ENCODE data around the gene EEIG1. TPM values are rescaled to one million over a fixed set of nuclear protein-coding genes. Genes with fewer than 3 reads are reported as not detected.

The EEIG1 gene
- total and polyA plus RNA-seq, 2 experiments from 2014 or later, result 11.2 to 22.4 TPM

GRCh38 chr9:127941961-127942215, 38.9 kb downstream of the EEIG1 start (continued):
- TF ChIP-seq, protein P1, sequence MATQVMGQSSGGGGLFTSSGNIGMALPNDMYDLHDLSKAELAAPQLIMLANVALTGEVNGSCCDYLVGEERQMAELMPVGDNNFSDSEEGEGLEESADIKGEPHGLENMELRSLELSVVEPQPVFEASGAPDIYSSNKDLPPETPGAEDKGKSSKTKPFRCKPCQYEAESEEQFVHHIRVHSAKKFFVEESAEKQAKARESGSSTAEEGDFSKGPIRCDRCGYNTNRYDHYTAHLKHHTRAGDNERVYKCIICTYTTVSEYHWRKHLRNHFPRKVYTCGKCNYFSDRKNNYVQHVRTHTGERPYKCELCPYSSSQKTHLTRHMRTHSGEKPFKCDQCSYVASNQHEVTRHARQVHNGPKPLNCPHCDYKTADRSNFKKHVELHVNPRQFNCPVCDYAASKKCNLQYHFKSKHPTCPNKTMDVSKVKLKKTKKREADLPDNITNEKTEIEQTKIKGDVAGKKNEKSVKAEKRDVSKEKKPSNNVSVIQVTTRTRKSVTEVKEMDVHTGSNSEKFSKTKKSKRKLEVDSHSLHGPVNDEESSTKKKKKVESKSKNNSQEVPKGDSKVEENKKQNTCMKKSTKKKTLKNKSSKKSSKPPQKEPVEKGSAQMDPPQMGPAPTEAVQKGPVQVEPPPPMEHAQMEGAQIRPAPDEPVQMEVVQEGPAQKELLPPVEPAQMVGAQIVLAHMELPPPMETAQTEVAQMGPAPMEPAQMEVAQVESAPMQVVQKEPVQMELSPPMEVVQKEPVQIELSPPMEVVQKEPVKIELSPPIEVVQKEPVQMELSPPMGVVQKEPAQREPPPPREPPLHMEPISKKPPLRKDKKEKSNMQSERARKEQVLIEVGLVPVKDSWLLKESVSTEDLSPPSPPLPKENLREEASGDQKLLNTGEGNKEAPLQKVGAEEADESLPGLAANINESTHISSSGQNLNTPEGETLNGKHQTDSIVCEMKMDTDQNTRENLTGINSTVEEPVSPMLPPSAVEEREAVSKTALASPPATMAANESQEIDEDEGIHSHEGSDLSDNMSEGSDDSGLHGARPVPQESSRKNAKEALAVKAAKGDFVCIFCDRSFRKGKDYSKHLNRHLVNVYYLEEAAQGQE (IDR thresholded peaks at IDR 0.05; ENCODE audit: unreplicated experiment), result no peak
- TF ChIP-seq JUNB (IDR thresholded peaks at IDR 0.05; ENCODE audit: unreplicated experiment), result no peak
- no peak for TF ChIP-seq STAT1 (IDR thresholded peaks at IDR 0.05; ENCODE audit: unreplicated experiment)

GRCh38 chr9:127941062-127941960, 39.5 kb downstream of the EEIG1 start:
- Mint-ChIP-seq H3K4me3 (peak overlapping the region; percentile 52; the same call in 1 of the 3 replicates), H3K36me3 (ENCODE audit: low read depth) (peaks cover 29% of the 10 kb centered on the region), H3K4me1 (peaks cover 49% of the 10 kb centered on the region), H3K27me3 (ENCODE audit: insufficient read depth, low read depth, poor library complexity) (peaks cover 39% of the 10 kb centered on the region), H3K27ac (peak overlapping the region; percentile 81; the same call in 1 of the 2 replicates), H3K9me3 (no peaks in the 10 kb centered on the region; the same call in 1 of the 3 replicates)
- Histone ChIP-seq H3K36me3 (ENCODE audit: insufficient read depth) (no peaks in the 10 kb centered on the region), H3K27ac (ENCODE audit: low read depth) (0 out of 2 replicates have a peak overlapping the region, but pooled peaks have one; percentile 32), H2AFZ (no peak overlapping the region), H3K27me3 (ENCODE audit: insufficient read depth) (no peaks in the 10 kb centered on the region), H3F3A (replicated peaks; ENCODE audit: low read depth) (peaks cover 24% of the 10 kb centered on the region), H3K9me2 (ENCODE audit: insufficient read depth) (no peaks in the 10 kb centered on the region), H3K4me1 (ENCODE audit: insufficient read depth) (peaks cover 32% of the 10 kb centered on the region), H3K4me2 (peak overlapping the region; percentile 20; the same call in 1 of the 2 replicates), H3K4me3 (no peak overlapping the region), H3K79me2 (replicated peaks; ENCODE audit: insufficient read depth) (peaks cover 7% of the 10 kb centered on the region), H4K20me1 (replicated peaks; ENCODE audit: insufficient read depth) (no peaks in the 10 kb centered on the region; the same call in 1 of the 2 replicates)
- ATAC-seq, result no peak
- TF ChIP-seq ZNF331 (CRISPR knock-in tag; IDR thresholded peaks at IDR 0.05; ENCODE audit: low read depth) (no peak), NANOG (IDR thresholded peaks at IDR 0.05; ENCODE audit: borderline replicate concordance) (no peak), ETS1 (IDR thresholded peaks at IDR 0.05) (no peak), EZH2 (IDR thresholded peaks at IDR 0.05; ENCODE audit: low read depth, unreplicated experiment) (no peak), CTCF (conservative IDR thresholded peaks at IDR 0.05; ENCODE audit: low read depth in 2 of 2) (no peak), JUNB (IDR thresholded peaks at IDR 0.05; ENCODE audit: unreplicated experiment) (no peak)
- TF ChIP-seq, protein P1 (IDR thresholded peaks at IDR 0.05; ENCODE audit: unreplicated experiment), result no peak
- DNase-seq (ENCODE audit: low spot score), result no peak
